BLaER1 (cell line): Measurements from ENCODE around the gene GUCA1A.

Experiments
- H3K27ac ChIP-seq: shearing (Covaris generic); formaldehyde crosslinking; 2 replicates; pipeline ENCODE4 v1.8.1; 2022
- H3K27me3 ChIP-seq: shearing (Covaris generic); formaldehyde crosslinking; 2 replicates; pipeline ENCODE4 v1.8.1; 2022
- H3K36me3 ChIP-seq: shearing (Covaris generic); formaldehyde crosslinking; 2 replicates; pipeline ENCODE4 v1.8.1; 2022
- H3K4me1 ChIP-seq: shearing (Covaris generic); formaldehyde crosslinking; 2 replicates; pipeline ENCODE4 v1.8.1; 2022
- H3K4me2 ChIP-seq: shearing (Covaris generic); formaldehyde crosslinking; 2 replicates; pipeline ENCODE4 v1.8.1; 2022
- H3K4me3 ChIP-seq: shearing (Covaris generic); formaldehyde crosslinking; 2 replicates; pipeline ENCODE4 v1.8.1; 2022
- H3K9ac ChIP-seq: shearing (Covaris generic); formaldehyde crosslinking; 2 replicates; pipeline ENCODE4 v1.8.1; 2022
- H3K9me3 ChIP-seq: shearing (Covaris generic); formaldehyde crosslinking; 2 replicates; pipeline ENCODE4 v1.8.1; 2022
- H4K20me1 ChIP-seq: shearing (Covaris generic); formaldehyde crosslinking; 2 replicates; pipeline ENCODE4 v1.8.1; 2022
- Cebpa-rat ChIP-seq: shearing (Covaris generic); IDR thresholded peaks from 2 replicates; pipeline ENCODE4 v1.8.1; 2022

Gene GUCA1A

GRCh38 chr6:42171813-42172581, 1.2 kb upstream of the GUCA1A start:
- H3K36me3 ChIP-seq: no peaks in the 10 kb centered on the region
- no peaks in the 10 kb centered on the region for H3K27me3 ChIP-seq
- H3K4me3 ChIP-seq: no peak overlapping the region
- H4K20me1 ChIP-seq: no peaks in the 10 kb centered on the region
- no peak for TF ChIP-seq Cebpa-rat
- H3K4me2 ChIP-seq: no peak overlapping the region
- no peaks in the 10 kb centered on the region for H3K9me3 ChIP-seq
- H3K9ac ChIP-seq: no peak overlapping the region
- peaks cover 11% of the 10 kb centered on the region for H3K4me1 ChIP-seq
- no peak overlapping the region for H3K27ac ChIP-seq

GRCh38 chr6:42175860-42176259, 2.7 kb downstream of the GUCA1A start:
- TF ChIP-seq Cebpa-rat: no peak
- no peak overlapping the region for H3K4me2 ChIP-seq
- H3K4me1 ChIP-seq: peaks cover 15% of the 10 kb centered on the region
- no peak overlapping the region for H3K4me3 ChIP-seq
- H3K9me3 ChIP-seq: no peaks in the 10 kb centered on the region
- no peaks in the 10 kb centered on the region for H3K36me3 ChIP-seq
- H3K9ac ChIP-seq: no peak overlapping the region
- no peak overlapping the region for H3K27ac ChIP-seq
- H3K27me3 ChIP-seq: no peaks in the 10 kb centered on the region
- H4K20me1 ChIP-seq: no peaks in the 10 kb centered on the region

- H4K20me1 ChIP-seq: no peaks in the 10 kb centered on the region
- no peak overlapping the region for H3K4me3 ChIP-seq
- H3K27me3 ChIP-seq: no peaks in the 10 kb centered on the region
- no peak overlapping the region for H3K9ac ChIP-seq
- H3K4me1 ChIP-seq: peaks cover 15% of the 10 kb centered on the region
- no peak for TF ChIP-seq Cebpa-rat
- no peak overlapping the region for H3K4me2 ChIP-seq
- H3K9me3 ChIP-seq: no peaks in the 10 kb centered on the region
- no peaks in the 10 kb centered on the region for H3K36me3 ChIP-seq
- H3K27ac ChIP-seq: no peak overlapping the region
Measured at GRCh38 chr6:42176981-42177380, 3.8 kb downstream of the GUCA1A start.

- no peak for TF ChIP-seq Cebpa-rat
- Histone ChIP-seq H3K27me3 (no peaks in the 10 kb centered on the region), H3K4me3 (no peak overlapping the region), H3K36me3 (no peaks in the 10 kb centered on the region), H3K4me1 (peaks cover 18% of the 10 kb centered on the region), H3K9me3 (no peaks in the 10 kb centered on the region), H3K4me2 (no peak overlapping the region), H4K20me1 (no peaks in the 10 kb centered on the region), H3K9ac (no peak overlapping the region), H3K27ac (no peak overlapping the region)
Measured at GRCh38 chr6:42177514-42178364, 4.6 kb downstream of the GUCA1A start.

- Histone ChIP-seq H3K9me3 (no peaks in the 10 kb centered on the region), H4K20me1 (no peaks in the 10 kb centered on the region), H3K27ac (no peak overlapping the region), H3K4me2 (no peak overlapping the region), H3K4me3 (no peak overlapping the region), H3K4me1 (peaks cover 13% of the 10 kb centered on the region; the same call in 1 of the 2 replicates), H3K27me3 (no peaks in the 10 kb centered on the region), H3K36me3 (no peaks in the 10 kb centered on the region), H3K9ac (no peak overlapping the region)
- TF ChIP-seq Cebpa-rat: no peak
Measured at GRCh38 chr6:42179261-42179944, 6.2 kb downstream of the GUCA1A start.

- no peak overlapping the region for H3K9ac ChIP-seq
- H3K4me3 ChIP-seq: no peak overlapping the region
- H4K20me1 ChIP-seq: no peaks in the 10 kb centered on the region
- H3K36me3 ChIP-seq: no peaks in the 10 kb centered on the region
- H3K9me3 ChIP-seq: no peaks in the 10 kb centered on the region
- no peak overlapping the region for H3K4me2 ChIP-seq
- no peak overlapping the region for H3K27ac ChIP-seq
- no peaks in the 10 kb centered on the region for H3K27me3 ChIP-seq
- peaks cover 13% of the 10 kb centered on the region; the same call in 1 of the 2 replicates for H3K4me1 ChIP-seq
- no peak for TF ChIP-seq Cebpa-rat
Measured at GRCh38 chr6:42179945-42180313, 6.8 kb downstream of the GUCA1A start.

GRCh38 chr6:42182101-42182500, 8.9 kb downstream of the GUCA1A start:
- Histone ChIP-seq H3K9me3 (no peaks in the 10 kb centered on the region), H3K27ac (no peak overlapping the region), H3K4me3 (no peak overlapping the region), H3K9ac (no peak overlapping the region), H3K4me2 (no peak overlapping the region), H3K4me1 (peaks cover 13% of the 10 kb centered on the region; the same call in 1 of the 2 replicates), H3K27me3 (no peaks in the 10 kb centered on the region), H4K20me1 (no peaks in the 10 kb centered on the region), H3K36me3 (no peaks in the 10 kb centered on the region)
- TF ChIP-seq Cebpa-rat: no peak

- H3K36me3 ChIP-seq: no peaks in the 10 kb centered on the region
- H3K27me3 ChIP-seq: no peaks in the 10 kb centered on the region
- H3K9ac ChIP-seq: no peak overlapping the region
- TF ChIP-seq Cebpa-rat: no peak
- no peaks in the 10 kb centered on the region for H4K20me1 ChIP-seq
- H3K9me3 ChIP-seq: no peaks in the 10 kb centered on the region
- no peak overlapping the region for H3K4me3 ChIP-seq
- no peak overlapping the region for H3K27ac ChIP-seq
- H3K4me1 ChIP-seq: peaks cover 4% of the 10 kb centered on the region; the same call in 1 of the 2 replicates
- H3K4me2 ChIP-seq: no peak overlapping the region
Measured at GRCh38 chr6:42184475-42184874, 11.3 kb downstream of the GUCA1A start.

- H3K9ac ChIP-seq: no peak overlapping the region
- peaks cover 4% of the 10 kb centered on the region; the same call in 1 of the 2 replicates for H3K4me1 ChIP-seq
- H3K9me3 ChIP-seq: no peaks in the 10 kb centered on the region
- TF ChIP-seq Cebpa-rat: no peak
- H3K36me3 ChIP-seq: no peaks in the 10 kb centered on the region
- no peak overlapping the region for H3K4me2 ChIP-seq
- H3K27me3 ChIP-seq: no peaks in the 10 kb centered on the region
- no peak overlapping the region for H3K27ac ChIP-seq
- H3K4me3 ChIP-seq: no peak overlapping the region
- H4K20me1 ChIP-seq: no peaks in the 10 kb centered on the region
Measured at GRCh38 chr6:42185597-42185996, 12.4 kb downstream of the GUCA1A start.
